ENCODE results near the gene PCBD1.

Gene PCBD1

GRCh38 chr10:70834021-70834420 lies 54.3 kb downstream of the PCBD1 start:
- DNase-seq (ENCODE audit: low read depth): no peak

DNA sequence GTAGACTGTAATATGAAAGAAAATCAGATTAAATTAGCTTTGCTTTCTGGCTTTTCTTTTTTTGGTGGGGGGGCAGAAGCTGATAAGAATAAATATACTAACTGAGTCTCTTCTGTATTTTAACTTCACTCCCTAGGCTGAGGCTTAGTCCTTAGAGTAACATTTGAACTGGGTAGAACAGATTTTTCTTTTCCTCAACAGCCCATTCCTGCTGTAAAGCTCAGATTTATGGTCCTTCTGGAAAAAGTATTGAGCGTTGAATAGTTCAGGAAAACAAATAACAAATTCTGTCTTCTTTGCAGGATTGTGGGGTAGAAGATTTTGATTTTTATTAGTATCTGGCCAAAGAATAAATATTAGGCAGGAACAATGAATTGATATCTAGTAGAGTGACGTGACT lies 54.8 kb downstream of the PCBD1 start:
- DNase-seq (ENCODE audit: low read depth): no peak
